ENCODE measurements around the gene LPCAT3. TPM values are rescaled to one million over a fixed set of nuclear protein-coding genes. Genes with fewer than 3 reads are reported as not detected.

The LPCAT3 gene
- total RNA-seq, 2 donors from 2014 or later: 33.6 to 86.7 TPM

DNA sequence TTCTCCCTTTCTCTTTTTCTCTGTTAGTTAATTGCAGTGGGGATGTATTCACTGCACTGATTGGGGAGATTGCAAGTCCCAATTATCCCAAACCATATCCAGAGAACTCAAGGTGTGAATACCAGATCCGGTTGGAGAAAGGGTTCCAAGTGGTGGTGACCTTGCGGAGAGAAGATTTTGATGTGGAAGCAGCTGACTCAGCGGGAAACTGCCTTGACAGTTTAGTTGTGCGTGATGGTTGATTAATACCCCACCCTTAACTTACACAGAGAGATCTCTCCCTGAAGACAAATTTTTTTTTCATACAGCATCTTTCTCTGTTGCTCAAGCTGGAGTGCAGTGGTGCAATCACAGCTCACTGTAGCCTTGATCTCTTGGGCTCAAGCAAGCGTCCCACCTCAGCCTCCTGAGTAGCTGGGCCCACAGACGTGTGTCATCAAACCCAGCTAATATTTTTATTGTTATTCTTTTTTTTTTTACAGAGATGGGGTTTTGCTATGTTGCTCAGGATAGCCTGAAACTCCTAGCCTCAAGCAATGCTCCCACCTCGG is 46.9 kb upstream of the LPCAT3 start:
- Mint-ChIP-seq H3K9me3 (no peaks in the 10 kb centered on the region), H3K27me3 (ENCODE audit: insufficient read depth) (peaks cover 11% of the 10 kb centered on the region), H3K36me3 (ENCODE audit: low read depth) (no peaks in the 10 kb centered on the region), H3K27ac (no peak overlapping the region), H3K4me3 (no peak overlapping the region), H3K4me1 (peaks cover 15% of the 10 kb centered on the region)
- Histone ChIP-seq H3K4me3 (ENCODE audit: low read length) (no peak overlapping the region), H3K9ac (ENCODE audit: extremely low read depth, low read length, poor library complexity, severe bottlenecking) (no peak overlapping the region), H3K27me3 (ENCODE audit: control insufficient read depth, insufficient read depth, low read length, poor library complexity, severe bottlenecking) (no peaks in the 10 kb centered on the region), H3K36me3 (ENCODE audit: control insufficient read depth, insufficient read depth, low read length) (no peaks in the 10 kb centered on the region), H3K4me1 (ENCODE audit: control insufficient read depth, insufficient read depth, low read length) (no peaks in the 10 kb centered on the region), H3K9me3 (ENCODE audit: control insufficient read depth, low read length) (no peaks in the 10 kb centered on the region), H3K27ac (ENCODE audit: low read depth, low read length) (no peak overlapping the region)
- WGBS, 2 experiments (ENCODE audit: insufficient coverage in 1 of 2, insufficient read length in 1 of 2): 93 to 97% methylated on average over 2 to 7 of the region's 7 CpGs
- TF ChIP-seq, protein P1, sequence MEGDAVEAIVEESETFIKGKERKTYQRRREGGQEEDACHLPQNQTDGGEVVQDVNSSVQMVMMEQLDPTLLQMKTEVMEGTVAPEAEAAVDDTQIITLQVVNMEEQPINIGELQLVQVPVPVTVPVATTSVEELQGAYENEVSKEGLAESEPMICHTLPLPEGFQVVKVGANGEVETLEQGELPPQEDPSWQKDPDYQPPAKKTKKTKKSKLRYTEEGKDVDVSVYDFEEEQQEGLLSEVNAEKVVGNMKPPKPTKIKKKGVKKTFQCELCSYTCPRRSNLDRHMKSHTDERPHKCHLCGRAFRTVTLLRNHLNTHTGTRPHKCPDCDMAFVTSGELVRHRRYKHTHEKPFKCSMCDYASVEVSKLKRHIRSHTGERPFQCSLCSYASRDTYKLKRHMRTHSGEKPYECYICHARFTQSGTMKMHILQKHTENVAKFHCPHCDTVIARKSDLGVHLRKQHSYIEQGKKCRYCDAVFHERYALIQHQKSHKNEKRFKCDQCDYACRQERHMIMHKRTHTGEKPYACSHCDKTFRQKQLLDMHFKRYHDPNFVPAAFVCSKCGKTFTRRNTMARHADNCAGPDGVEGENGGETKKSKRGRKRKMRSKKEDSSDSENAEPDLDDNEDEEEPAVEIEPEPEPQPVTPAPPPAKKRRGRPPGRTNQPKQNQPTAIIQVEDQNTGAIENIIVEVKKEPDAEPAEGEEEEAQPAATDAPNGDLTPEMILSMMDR (conservative IDR thresholded peaks at IDR 0.05): no peak
- no peak for DNase-seq

DNA sequence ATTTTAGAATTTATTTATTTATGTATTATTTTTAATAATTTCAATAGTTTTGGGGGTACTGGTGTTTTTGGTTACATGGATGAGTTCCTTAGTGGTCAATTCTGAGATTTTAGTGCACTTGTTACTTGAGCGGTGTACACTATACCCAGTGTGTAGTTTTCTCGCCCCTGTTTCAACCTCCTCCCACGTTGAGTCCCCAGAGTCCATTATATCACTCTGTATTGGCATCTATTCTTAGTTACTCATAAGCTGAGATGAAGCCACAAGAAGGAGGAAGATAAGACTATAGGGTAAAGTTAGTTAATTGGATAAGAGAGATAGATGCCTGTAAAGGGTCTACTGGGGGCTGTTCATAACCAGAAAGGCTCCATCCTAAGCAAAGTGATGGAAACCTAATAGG is 46.2 kb upstream of the LPCAT3 start:
- Mint-ChIP-seq H3K4me1 (peaks cover 16% of the 10 kb centered on the region), H3K9me3 (no peaks in the 10 kb centered on the region), H3K4me3 (no peak overlapping the region), H3K27ac (no peak overlapping the region), H3K27me3 (ENCODE audit: insufficient read depth) (peaks cover 11% of the 10 kb centered on the region), H3K36me3 (ENCODE audit: low read depth) (no peaks in the 10 kb centered on the region)
- 90% methylated on average over 3 of the region's 3 CpGs; no CpG with 5 or more reads in 1 of the 2 experiments for WGBS, 2 experiments (ENCODE audit: insufficient coverage in 1 of 2, insufficient read length in 1 of 2)
- Histone ChIP-seq H3K9me3 (ENCODE audit: control insufficient read depth, low read length) (no peaks in the 10 kb centered on the region), H3K27me3 (ENCODE audit: control insufficient read depth, insufficient read depth, low read length, poor library complexity, severe bottlenecking) (no peaks in the 10 kb centered on the region), H3K4me1 (ENCODE audit: control insufficient read depth, insufficient read depth, low read length) (no peaks in the 10 kb centered on the region), H3K9ac (ENCODE audit: extremely low read depth, low read length, poor library complexity, severe bottlenecking) (no peak overlapping the region), H3K36me3 (ENCODE audit: control insufficient read depth, insufficient read depth, low read length) (no peaks in the 10 kb centered on the region), H3K4me3 (ENCODE audit: low read length) (no peak overlapping the region), H3K27ac (ENCODE audit: low read depth, low read length) (no peak overlapping the region)
- DNase-seq: no peak
- TF ChIP-seq, protein P1 (conservative IDR thresholded peaks at IDR 0.05): no peak

DNA sequence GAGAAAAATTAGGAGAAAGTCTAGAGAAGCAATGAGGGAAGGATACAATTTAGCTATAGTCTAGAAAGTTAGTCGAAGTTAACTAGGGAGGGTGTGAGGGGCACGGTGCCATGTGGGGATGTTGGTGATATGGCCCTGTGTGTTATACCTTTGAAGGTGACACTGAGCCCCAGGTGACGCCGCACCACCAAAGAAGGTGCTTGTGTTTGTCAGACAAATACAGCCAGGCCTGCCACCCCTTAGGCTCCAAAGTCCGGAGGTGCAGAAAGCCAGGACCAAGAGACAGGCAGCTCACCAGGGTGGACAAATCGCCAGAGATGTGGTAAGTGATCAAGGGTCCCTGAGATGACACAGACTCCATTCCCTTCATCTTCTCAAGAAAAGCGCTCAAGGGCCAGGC is 43.3 kb upstream of the LPCAT3 start:
- no peak overlapping the region for H3K27ac ChIP-seq (ENCODE audit: low read depth, low read length)
- TF ChIP-seq, protein P1 (conservative IDR thresholded peaks at IDR 0.05): no peak
- H3K9ac ChIP-seq (ENCODE audit: extremely low read depth, low read length, poor library complexity, severe bottlenecking): no peak overlapping the region
- no peak overlapping the region for H3K4me3 ChIP-seq (ENCODE audit: low read length)
- no peak overlapping the region for H3K27ac Mint-ChIP-seq
- peaks cover 14% of the 10 kb centered on the region for H3K4me1 Mint-ChIP-seq
- H3K27me3 ChIP-seq (ENCODE audit: control insufficient read depth, insufficient read depth, low read length, poor library complexity, severe bottlenecking): no peaks in the 10 kb centered on the region
- DNase-seq: no peak
- no peaks in the 10 kb centered on the region for H3K36me3 Mint-ChIP-seq (ENCODE audit: low read depth)
- no peak overlapping the region for H3K4me3 Mint-ChIP-seq
- H3K4me1 ChIP-seq (ENCODE audit: control insufficient read depth, insufficient read depth, low read length): no peaks in the 10 kb centered on the region
- peaks cover under 1% of the 10 kb centered on the region for H3K27me3 Mint-ChIP-seq (ENCODE audit: insufficient read depth)
- H3K9me3 Mint-ChIP-seq: no peaks in the 10 kb centered on the region
- WGBS, 2 experiments (ENCODE audit: insufficient coverage in 1 of 2, insufficient read length in 1 of 2): 96 to 100% methylated on average over 5 to 7 of the region's 7 CpGs
- no peaks in the 10 kb centered on the region for H3K36me3 ChIP-seq (ENCODE audit: control insufficient read depth, insufficient read depth, low read length)
- H3K9me3 ChIP-seq (ENCODE audit: control insufficient read depth, low read length): no peaks in the 10 kb centered on the region

Data from endodermal cell (in vitro differentiated cells).